Activated effector memory CD4-positive, alpha-beta T cell treated with anti-CD3 and anti-CD28 coated beads, Interleukin-2, amount 50 U/mL, for 16 hours (primary cell): ENCODE results near the gene CHKA.
A peak's percentile ranks its signal among the peaks of the same experiment; 100 is the strongest.

Experiments
- DNase-seq: peaks from one replicate; pipeline ENCODE4 v3.0.0-alpha.2; 2020

CHKA gene

DNA sequence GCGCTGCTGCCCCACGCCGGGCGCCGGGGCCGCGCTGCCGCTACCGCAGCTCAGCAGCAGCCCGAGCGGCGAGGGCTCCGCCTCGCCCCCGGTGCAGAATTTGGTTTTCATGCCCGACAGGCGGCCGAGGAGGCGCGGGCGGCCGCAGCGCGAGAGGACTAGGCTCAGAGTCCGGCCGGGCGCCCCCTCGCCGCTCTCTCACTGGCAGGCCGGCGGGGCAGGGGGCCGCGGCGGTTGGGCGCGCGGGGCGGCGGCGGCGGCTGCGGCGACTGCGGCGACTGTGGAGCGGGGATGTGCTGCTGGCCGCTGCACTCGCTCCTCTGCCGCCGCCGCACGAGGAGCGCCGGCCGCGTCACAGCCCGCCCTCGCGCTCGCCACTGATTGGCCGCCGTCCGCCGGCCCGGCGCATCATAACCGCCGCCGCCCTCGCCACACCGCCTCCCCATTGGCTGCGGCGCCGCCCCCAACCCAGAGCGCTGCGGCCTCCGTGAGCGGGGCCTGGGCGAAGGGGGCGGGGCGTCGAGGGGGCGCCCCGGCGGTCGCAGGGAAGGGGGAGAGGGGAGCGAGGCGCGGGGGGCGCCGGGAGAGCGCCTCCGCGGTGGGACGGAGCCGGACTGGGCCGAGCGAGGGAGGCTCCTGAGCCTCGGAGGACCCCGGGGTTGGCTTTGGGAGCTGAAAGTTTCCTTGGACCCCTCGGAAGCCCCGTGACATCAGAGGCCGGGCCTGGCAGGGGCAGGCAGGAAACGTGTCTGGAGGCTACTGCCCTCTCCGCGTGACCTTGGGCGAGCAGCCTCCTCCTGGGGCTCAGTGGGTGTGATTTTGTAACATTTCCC lies at the start of gene CHKA:
Gene CHKA (minus strand): TSS at position 322 of the 833 bp plus-strand sequence. CDS start 211 bp downstream, at position 111.
- peak; percentile 94 for DNase-seq

DNA sequence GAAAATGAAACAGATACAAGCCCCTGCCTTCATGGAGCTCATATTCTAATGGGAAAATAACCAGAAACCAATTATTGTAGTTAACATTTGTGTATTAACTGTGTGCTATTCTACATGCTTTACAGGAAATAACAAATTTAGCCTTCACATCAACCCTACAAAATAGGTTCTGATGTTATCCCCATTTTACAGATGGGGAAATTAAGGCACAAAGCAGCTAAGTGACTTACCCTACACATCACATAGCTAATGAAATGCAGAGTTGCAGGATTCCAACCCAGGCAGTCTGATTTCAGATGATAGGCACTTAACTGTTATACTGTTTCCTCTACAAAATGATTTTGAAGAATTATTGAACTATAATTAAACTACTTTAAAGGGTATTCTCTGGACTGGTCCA lies 48.3 kb upstream of the CHKA start:
- DNase-seq = no peak

GRCh38 chr11:68168694-68169093 lies 47.5 kb upstream of the CHKA start:
- no peak for DNase-seq

DNA sequence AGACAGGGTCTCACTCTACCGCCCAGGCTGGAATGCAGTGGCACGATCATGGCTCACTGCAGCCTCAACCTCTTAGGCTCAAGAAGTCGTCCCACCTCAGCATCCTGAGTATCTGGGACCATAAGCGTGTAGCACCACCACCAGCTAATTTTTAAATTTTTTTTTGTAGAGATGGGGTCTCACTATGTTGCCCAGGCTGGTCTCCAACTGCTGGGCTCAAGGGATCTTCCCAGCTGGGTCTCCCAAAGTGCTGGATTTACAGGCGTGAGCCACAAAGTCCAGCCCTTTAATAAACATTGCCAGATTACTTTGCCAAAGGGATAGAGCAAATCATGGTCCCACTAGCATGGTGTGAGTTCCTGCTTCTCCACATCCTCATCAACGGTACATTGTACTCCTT lies 46.3 kb upstream of the CHKA start:
- no peak for DNase-seq

- no peak for DNase-seq
Observed at GRCh38 chr11:68166969-68167368, 45.8 kb upstream of the CHKA start.

GRCh38 chr11:68165601-68166000 lies 44.4 kb upstream of the CHKA start:
- DNase-seq = no peak

- no peak for DNase-seq
Observed at GRCh38 chr11:68164437-68164836, 43.2 kb upstream of the CHKA start.

DNA sequence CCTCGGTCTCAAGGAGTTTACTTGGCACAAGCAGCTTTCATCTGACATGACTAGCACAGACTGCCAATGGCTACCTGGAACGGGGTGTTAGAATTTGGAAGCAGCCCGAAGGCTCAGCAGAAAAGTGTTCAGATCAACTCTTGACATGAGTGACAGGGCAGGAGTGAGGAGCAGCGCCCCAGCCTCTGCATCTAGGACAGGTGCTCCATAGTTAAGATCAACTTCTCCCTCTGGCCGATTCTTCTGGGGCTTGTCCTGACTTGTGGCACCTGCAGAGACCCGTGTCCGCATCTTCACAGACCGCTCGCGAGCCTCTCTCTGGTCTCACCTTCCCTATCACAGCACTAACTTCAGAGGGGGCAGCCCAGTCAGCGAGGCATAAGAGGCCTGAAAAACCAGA lies 42.5 kb upstream of the CHKA start:
- no peak for DNase-seq

- no peak for DNase-seq
Observed at GRCh38 chr11:68160100-68160695, 39.0 kb upstream of the CHKA start.

- DNase-seq = no peak
Observed at GRCh38 chr11:68159665-68160064, 38.5 kb upstream of the CHKA start.

DNA sequence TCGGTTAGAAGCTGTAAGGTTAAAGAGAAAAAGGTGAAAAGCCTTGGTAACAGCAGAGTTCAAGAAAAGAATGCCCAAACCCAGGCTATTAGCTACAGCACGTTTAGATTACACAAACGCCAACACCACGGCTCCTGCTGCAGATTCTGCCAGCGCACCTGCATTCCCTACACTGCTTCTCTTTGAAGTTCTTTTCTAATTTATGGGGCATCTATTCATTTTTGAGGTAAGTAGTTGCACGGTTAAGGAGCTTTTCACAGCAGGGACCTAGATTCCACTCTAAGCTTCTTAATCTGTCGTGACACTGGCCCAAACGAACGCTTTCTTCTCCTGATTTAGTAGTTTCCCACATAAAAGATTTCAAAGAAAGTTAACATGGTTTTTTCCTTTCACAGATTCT lies 38.0 kb upstream of the CHKA start:
- DNase-seq = no peak

DNA sequence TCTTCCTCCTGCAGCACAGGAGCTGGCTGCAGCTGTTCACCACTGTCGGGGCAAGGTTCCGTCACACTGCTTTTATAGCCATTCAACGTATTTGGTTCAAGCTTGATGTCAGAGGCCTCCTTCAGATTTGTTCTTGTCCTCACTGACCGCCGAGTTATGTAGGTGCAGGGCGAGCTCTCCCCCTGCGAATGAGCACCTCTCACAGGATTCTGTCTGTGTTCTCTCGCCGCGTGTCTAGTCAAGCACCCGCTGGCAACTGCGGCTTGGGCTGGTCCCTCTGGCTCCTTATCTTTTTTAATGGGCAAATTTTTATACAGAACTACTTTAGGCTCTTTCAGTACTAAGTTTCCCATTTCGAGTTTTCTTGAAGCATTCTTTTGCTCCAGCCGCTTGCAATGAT lies 37.4 kb upstream of the CHKA start:
- DNase-seq = no peak

- DNase-seq = no peak
Observed at GRCh38 chr11:68153742-68154141, 32.6 kb upstream of the CHKA start.

GRCh38 chr11:68150037-68150436 lies 28.8 kb upstream of the CHKA start:
- DNase-seq = peak; percentile 27

- DNase-seq = peak; percentile 13
Observed at GRCh38 chr11:68149417-68149816, 28.2 kb upstream of the CHKA start.

GRCh38 chr11:68148879-68149278 lies 27.7 kb upstream of the CHKA start:
- peak; percentile 59 for DNase-seq

DNA sequence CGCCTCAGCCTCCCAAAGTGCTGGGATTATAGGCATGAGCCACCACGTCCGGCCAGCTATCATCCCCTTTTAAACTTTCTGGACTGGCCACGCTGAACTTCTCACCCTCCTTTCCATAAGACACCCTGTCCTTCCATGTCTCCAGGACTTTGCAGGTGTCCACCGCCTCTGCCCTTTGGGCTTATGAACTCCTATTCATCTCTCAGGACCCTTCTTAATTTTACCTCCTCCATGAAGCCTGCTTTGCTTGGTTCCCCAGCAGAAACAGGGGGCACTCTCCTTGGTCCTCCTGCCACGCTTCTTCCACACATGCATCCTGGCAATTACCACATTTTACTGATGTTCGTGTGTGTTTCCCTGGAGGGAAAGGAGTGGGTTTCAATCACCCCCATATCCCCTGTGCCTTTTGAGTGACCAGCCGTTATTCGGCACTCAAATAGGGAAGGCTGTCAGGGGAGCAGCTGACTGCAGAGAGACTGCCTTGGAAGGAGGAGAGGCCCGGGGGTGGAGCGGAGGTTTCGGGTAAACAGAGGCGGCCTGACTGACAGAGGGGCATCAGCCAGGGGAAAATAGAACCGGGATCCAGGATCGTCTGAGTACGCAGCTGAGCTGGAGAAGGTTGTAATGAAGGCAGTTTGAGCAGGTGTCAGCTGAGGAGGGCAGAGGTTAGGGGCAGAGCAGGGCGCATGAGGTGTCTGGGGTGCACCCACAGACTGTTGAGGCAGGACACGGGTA lies 27.1 kb upstream of the CHKA start:
- no peak for DNase-seq

DNA sequence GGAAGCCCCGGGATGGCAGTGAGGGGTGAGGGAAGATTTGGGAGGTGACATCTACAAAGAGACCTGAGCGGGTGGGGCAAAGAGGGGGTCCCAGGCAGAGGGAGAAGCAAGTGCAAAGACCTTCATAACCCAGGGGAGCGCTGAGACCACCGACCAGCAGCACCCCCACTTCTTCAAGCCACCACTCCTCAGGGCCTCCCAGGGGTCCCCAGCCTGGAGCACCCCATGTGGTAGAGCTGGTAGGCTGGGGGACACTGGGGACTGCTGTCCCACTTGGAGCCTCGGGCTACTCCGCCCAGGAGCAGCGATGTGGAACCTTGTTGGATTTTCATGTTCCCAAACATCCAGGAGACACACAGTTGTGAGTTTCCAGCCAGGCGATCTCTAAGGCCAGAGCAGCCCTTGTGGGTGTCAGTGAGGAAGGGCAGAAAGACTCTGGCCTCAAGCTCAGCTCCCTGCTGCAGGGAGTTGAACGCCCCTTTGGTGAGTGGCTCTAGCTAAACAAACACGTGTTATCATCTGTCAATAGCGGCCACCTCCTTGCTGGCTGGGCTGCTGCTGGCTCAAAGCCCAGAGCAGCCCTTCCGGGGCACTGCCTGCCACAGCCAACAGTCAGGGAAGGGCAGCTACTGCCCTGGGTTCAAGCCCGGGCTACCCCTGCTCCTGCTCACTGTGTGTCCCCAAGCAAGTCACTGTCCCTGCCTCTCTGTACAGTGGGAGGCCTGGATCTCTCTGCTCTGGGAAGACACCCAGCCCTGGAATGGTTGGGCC lies 25.7 kb upstream of the CHKA start:
- DNase-seq = peak; percentile 47

- peak; percentile 58 for DNase-seq
Observed at GRCh38 chr11:68146010-68146540, 24.9 kb upstream of the CHKA start.

GRCh38 chr11:68145120-68145866 lies 24.1 kb upstream of the CHKA start:
- peak; percentile 45 for DNase-seq

DNA sequence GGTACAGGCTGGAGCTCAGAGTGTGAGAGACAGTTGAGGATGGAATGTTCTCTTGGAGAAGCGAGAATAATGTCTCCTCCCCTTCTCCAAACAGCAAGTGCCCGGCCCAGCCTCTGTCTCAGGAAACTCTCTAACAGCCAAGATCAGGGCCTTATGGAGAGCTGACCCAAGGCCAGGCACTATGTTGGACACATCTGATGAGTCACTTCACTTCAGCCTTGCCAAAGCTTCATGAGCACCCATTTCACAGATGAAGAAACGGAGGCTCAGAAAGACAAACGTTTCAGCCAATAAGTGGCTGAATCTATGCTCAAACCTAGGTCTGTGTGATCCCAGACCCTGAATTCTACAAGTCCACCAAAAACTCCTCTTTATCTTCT lies 22.1 kb upstream of the CHKA start:
- DNase-seq = peak; percentile 60
